ENCODE results near the gene RPS6KA3.

Gene RPS6KA3

GRCh38 chrX:20266810-20267606 lies at the start of gene RPS6KA3:
Gene RPS6KA3 (minus strand): TSS chrX:20266909. CDS start chrX:20266632, 277 bp downstream.
- peak; percentile 86 for DNase-seq

GRCh38 chrX:20315140-20315539 lies 48.4 kb upstream of the RPS6KA3 start:
- DNase-seq, result no peak

DNA sequence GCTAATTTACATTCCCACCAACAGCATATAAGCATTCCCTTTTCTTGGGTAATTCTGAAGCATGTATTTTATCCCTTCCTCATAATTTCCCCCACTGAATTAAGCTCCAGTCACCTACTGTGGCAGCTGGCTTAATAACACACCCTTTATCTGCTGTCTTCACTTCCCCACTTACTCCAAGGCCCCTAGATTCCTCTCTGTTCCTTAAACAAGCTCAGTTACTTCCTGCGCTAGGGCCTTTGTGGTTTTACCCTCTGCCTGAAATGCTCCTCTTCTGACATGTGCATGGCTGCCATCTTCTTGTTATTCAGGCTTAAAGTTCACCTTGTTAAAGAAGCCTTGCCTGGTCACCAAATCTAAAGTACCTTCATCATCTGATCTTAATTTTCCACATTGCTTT lies 47.2 kb upstream of the RPS6KA3 start:
- DNase-seq, result no peak

DNA sequence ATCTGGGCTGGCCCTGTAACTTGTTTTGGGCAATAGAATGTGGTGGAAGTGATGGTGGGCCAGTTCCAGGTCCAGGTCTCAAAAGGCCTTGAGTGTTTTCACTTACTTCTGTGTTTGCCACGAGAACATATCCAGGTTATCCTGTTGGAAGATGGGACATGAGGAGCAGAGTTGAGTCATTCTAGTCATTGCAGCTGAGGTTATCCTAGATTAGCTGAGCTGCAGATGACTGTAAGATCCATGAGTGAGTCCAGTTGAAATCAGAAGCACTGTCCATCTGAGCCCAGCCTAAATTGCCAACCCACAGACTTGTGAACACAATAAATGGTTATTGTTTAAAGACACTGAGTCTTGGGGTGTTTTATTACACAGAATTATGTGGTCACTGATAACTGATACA lies 45.3 kb upstream of the RPS6KA3 start:
- no peak for DNase-seq

- no peak for DNase-seq
These were observed 44.8 kb upstream of the RPS6KA3 start for GRCh38 chrX:20311505-20311904.

GRCh38 chrX:20309806-20310205 lies 43.1 kb upstream of the RPS6KA3 start:
- DNase-seq, result no peak

DNA sequence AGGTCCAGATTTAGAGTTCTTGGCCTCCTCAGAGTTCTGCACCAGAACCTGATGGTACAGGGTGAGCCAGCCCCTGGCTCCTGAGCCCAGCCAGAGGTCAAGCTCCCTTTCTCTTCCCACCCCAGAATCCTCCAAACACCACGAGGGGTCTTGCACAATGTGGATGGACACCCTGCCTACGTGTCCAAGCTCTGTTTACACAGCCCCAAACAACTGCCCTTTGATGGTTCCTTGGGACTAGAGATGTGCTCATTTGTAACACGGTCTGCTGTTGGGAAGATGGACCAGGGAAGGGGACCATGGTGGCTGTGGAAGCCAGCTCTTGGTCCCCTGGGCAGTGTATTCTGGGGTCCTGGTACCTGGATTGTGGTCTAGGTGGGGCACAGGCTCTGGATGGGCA lies 40.0 kb upstream of the RPS6KA3 start:
- no peak for DNase-seq

- DNase-seq, result no peak
These were observed 34.1 kb upstream of the RPS6KA3 start for GRCh38 chrX:20300822-20301221.

- DNase-seq, result no peak
These were observed 28.2 kb upstream of the RPS6KA3 start for GRCh38 chrX:20294957-20295356.

DNA sequence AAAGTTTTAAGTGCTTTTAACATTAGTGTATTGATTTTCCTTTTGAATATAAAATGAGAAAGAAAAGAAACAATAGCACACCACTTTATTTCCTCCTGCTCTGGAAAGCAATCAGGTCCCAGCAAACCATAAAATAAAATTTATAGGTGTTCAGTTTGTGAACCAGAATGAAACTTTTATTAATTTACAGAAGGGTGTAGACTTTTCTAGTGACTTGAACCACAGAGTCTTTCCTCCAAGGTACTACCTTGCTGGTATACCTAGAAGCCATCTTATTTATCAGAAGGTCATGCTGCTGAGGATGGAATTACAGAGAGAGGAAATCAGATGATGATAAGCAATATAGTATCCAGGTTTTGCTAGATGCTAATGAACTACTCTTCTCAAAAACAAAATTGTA lies 27.6 kb upstream of the RPS6KA3 start:
- no peak for DNase-seq

GRCh38 chrX:20285511-20285910 lies 18.8 kb upstream of the RPS6KA3 start:
- DNase-seq, result no peak

- DNase-seq, result no peak
These were observed 18.3 kb upstream of the RPS6KA3 start for GRCh38 chrX:20284992-20285391.

GRCh38 chrX:20284444-20284843 lies 17.7 kb upstream of the RPS6KA3 start:
- no peak for DNase-seq

GRCh38 chrX:20280938-20281337 lies 14.2 kb upstream of the RPS6KA3 start:
- DNase-seq, result no peak

- DNase-seq, result no peak
These were observed 7.4 kb upstream of the RPS6KA3 start for GRCh38 chrX:20274121-20274520.

DNA sequence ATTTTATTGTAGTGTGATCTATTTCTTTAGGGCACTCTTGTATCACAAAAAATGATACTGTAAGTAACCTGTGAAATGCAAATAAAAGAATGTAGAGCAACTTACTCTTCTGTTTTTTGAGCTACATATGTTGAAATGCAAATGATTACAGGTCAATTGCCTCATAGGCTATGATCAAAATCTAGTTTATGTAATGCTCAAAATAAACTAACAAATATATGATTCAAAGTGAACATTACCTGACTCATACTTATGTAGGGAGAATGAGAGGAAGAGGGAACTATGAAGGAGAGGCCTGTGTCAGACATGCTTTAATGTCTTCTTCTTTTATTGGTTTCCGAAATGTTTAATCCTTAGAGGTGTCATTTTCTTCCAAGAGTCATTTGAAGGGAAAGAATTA lies 5.0 kb upstream of the RPS6KA3 start:
- DNase-seq, result no peak

GRCh38 chrX:20271186-20271585 lies 4.5 kb upstream of the RPS6KA3 start:
- DNase-seq, result no peak

- no peak for DNase-seq
These were observed 3.8 kb upstream of the RPS6KA3 start for GRCh38 chrX:20270562-20270890.

DNA sequence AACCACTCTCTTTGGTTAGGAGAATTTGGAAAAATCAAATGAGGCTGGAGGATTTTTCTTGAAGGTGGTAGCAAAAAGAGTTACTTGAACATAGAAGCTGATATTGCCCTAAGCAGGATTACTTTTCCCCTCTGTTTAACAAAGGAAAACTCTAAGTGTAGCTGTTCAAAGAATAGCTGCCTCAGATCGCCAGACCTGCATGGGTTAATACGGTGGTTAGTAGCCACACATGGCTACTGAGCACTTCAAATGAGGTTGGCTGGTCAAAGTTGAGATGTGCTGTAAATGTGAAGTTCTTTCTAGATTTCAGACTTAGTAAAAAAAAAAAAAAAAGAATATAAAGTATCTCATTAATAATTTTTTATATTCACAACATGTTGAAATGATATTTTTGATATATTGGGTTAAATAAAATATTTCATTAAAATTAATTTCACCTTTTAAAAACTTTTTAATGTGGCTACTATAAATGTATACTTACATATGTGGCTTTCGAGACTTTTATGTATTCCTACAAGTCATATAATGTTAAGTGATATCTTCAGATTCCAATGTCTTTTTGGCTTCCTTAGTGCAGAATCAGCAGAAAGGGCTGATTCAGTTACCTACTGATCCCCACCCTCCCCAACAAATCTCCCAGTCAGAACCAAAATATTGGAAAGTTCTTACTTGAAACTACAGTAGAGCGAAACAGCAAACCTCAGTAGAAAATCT lies 3.3 kb upstream of the RPS6KA3 start:
- no peak for DNase-seq

DNA sequence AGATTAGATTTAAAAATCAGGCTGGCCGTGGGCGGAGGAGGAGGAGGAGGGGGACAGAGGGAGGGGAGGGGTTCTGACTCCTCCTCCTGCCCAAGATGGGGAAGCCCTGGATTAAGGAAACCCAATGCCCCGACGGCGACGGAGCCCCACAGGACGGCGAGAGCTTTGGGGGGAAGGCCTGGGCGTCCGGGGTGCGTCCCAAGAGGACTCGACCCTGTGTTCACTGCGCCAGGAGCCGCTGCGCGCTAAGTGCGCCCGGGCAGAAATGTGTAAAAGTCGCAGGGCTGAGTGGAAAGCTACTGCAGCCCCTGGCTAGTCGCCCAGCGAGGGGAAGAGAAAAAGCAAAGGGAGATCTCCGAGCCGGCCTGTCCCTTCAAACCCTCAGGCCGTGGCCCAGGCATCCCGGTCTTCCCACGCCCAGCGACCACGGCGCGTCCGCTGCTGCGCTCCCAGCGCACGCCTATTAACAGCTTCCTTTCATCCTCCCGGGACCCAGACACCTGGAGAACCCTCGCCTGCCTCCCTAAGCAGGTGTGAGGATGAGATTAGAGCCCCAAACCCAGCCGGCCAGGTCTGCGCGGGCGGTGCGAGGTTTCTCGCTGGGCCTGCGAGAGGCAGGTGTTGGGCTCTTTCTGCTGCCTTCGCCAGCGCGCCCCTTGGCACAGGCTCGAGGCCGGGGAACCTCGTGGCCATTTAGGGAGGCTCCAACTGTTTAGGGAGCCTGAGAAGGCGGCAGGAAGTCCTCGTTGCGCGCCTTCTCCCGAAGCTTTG lies 1.4 kb upstream of the RPS6KA3 start:
- peak; percentile 6 for DNase-seq

- no peak for DNase-seq
These were observed 860 bp upstream of the RPS6KA3 start for GRCh38 chrX:20267607-20267930.

DNA sequence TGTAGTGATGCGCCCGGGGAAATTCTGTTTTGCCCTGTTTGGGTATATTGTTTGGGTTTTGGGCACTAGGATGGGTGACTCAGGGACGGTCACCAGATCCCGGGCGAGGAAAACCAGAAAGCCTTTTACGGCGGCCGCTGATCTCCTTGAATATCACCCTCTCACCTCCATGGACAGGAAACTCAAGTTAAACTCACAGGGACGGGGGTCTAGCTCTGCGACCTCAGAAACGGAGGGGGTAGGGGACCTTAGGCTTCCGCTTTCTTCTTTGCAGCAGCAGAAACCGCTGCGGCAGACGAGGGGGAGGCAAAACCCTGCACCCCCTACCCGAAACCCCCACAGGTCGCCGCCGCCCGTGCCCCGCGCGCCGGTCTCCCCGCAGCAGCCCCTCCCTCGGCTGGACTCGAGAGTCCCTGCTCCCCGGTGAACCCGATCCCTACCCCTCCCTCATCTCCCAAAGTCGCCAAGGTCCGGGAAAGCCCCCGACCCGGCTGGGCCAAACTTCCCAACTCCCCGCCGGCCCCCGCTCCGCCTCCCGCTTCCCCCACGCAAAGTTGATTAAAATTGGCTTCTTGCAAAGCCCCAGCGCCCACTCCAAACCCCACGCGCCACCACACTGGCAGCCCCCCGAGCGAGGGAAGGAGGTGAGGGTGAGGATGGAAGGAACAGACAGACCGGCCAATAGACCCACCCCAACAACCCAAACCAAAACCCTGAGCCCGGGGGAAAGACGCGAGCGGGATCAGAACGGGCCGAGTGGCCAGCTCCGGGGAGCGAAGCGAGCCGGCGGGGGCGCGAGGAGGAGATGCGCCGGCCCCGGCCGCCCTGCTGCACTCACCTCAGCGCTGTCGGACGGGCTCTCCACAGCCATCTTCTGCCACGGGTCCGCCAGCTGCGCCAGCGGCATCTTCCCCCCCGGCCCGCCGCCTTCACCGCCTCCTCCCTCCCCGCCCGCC lies 705 bp downstream of the RPS6KA3 start:
- DNase-seq, result peak; percentile 25

DNA sequence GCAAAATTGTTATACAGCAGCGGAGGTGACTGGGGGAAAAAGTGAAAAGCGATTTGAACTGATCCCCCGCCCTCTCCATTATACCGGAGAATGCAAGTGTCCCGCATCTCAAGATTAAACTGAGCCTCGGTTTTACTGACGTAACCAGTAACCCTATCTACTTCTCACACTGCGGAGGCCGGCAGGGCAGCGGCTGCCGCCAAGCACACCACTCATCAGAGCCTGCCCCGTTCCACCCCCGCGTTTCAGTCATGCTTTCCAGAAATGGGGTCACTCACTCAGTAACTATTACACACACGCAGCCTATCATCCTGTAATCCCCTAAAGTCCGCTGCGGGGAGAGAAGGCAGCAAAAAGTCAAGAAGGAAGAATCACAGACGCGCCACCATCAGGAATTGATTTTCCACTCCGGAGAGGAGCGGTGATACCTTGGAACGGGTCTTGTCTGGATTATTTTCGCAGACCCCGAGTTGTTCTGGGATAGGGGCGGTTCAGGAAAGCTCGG lies 1.4 kb downstream of the RPS6KA3 start:
- DNase-seq, result peak; percentile 46
